Activated naive CD4-positive, alpha-beta T cell treated with Interleukin-2 at 50 U/mL for 16 hours (primary cell): ENCODE measurements around the gene TFAP2D.

Experiments used
- DNase-seq: peaks from one replicate; pipeline ENCODE4 v3.0.0-alpha.2; 2020

The TFAP2D gene

DNA sequence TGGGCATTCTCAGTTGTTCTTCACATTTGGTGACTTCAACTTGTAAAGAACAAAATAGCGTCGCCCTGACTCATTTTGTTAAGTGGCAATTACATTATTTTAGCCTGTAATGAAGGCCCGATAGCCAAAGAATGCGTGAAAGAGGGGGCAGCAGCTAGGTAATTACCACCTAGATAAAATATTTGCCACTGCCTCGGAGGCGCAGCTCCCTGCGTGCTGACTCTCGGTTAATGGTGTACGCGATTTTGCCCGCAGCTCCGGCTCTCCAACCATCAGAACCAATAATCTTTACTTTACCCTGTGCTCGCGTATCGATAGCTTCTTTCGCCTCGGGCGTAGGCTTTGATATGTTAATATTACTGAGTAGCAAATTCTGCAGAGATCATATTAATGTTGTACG is 8.7 kb downstream of the TFAP2D start:
- DNase-seq = no peak

GRCh38 chr6:50722829-50723554 is 9.7 kb downstream of the TFAP2D start:
- no peak for DNase-seq

GRCh38 chr6:50724381-50725124 is 11.2 kb downstream of the TFAP2D start:
- DNase-seq = no peak

DNA sequence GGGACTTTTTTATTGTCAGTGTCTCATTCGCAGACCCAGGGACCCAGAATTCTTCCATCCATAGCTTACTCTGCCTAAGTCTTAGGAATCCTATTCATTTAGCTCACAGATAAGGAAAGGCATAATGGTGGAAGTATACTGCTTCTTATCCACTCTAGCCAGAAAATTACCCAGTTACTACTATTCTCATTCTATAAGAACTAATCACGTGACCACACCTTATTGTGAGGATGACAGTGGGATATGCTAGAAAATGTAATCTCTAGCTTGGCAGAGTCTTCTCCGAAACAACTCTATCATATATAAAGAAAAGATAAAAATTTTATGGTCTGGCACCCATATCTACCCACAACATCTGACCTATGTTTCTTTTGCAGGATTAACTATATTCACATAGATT is 21.2 kb downstream of the TFAP2D start:
- DNase-seq = no peak

DNA sequence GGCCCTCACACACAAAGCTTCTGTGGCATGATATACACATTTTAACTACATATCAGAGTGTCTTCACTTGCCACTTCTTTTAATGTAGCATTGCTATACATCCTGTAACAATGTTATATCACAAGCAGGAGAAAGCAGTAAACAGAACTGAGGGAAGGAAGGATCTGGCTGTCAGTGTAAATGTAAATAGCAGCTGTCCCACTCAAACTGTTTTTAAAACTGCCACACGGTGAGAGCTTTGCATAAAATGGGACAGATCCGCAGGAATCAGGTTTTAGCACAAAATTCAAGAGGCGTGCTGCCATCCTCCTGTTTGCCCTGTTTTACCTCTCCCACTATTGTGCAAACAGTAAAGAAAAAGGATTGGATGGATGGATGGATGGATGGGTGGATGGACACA is 28.8 kb downstream of the TFAP2D start:
- DNase-seq = no peak

DNA sequence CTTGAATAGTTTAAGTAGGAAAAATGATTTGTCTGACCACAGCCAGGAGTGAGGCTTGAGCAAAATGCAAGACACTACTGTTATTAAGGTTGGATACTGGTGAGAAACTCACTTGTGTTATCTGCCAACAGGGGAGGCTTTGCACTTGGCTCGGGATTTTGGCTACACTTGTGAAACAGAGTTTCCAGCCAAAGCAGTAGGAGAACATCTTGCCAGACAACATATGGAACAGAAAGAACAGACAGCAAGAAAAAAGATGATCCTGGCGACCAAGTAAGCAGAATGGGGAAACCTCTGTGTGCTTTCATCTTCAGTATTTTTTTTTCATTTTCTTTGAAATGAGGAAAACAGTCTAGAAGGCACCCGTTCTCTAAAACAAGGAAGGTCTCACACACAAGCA is 31.6 kb downstream of the TFAP2D start:
- DNase-seq = no peak

- DNase-seq = no peak
These were observed 49.5 kb downstream of the TFAP2D start for GRCh38 chr6:50762798-50763197.

GRCh38 chr6:50778696-50779095 is 65.4 kb downstream of the TFAP2D start:
- no peak for DNase-seq

DNA sequence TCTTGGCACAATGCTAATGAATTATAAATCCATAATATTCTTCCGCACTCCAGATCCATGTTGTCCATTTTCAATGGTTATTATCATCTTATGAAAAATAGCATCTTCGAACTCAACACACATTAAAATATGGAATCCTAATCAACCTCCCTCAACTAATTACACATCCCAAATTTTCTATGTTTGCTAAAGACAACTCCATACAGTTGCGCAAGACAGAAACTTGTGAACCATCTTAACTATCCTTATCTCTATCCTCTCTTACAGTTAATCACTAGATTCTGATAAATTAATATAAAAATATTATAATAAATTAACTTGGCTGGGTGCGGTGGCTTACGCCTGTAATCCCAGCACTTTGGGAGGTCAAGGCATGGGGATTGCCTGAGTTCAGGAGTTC is 67.1 kb downstream of the TFAP2D start:
- no peak for DNase-seq

DNA sequence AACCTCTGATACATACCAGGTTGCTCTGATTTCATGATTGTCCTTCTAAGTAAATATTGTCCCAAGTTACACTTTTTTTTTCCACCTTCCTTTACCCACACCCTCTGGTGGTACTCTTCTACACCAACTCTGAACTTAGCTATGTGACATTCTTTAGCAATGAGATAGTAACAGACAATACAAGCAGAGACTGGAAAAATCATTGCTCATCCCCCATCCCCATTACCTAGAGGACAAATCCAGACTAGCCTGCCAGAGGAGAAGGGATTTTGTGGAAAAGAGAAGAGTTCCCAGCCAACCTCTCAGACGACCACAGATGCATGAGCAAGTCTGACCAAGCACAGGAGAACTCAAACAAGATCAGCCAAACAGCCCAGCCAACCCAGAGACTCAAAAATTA is 72.6 kb downstream of the TFAP2D start:
- DNase-seq = no peak

- no peak for DNase-seq
These were observed 78.7 kb downstream of the TFAP2D start for GRCh38 chr6:50791900-50792508.

DNA sequence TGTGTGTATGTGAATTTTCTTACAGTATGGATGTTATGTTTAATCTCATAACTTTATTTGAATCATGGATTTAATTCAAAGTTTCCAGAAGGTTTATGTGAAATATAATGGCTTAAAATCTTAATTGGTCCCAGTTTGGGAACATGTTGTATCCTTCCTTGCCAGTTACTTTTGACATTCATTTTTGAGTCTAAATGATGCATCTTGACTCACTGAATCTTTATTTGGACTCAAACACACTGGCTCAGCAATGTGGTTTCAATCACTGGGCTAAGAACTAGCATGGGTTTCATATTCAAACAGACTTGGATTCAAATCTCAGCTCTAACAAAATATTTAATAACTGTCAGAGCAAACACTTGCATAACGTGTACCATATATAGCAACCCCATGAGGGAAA is 79.4 kb downstream of the TFAP2D start:
- no peak for DNase-seq

DNA sequence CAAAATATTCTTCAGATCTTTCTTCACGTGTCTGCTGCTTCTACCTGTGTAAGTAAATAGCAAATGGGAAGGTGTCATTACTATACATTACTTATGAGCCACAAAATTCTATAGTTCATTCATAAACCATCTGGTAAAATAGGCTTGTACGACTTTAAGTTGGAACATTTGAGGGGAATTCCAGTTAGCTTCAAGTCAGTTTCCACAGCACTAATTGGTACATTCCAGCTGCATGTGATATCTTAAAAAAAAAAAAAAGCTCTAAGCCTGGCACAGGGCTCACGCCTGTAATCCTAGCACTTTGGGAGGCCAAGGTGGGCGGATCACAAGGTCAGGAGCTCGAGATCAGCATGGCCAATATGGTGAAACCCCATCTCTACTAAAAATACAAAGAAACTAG is 82.2 kb downstream of the TFAP2D start:
- DNase-seq = no peak

- no peak for DNase-seq
These were observed 91.0 kb downstream of the TFAP2D start for GRCh38 chr6:50804283-50804682.

DNA sequence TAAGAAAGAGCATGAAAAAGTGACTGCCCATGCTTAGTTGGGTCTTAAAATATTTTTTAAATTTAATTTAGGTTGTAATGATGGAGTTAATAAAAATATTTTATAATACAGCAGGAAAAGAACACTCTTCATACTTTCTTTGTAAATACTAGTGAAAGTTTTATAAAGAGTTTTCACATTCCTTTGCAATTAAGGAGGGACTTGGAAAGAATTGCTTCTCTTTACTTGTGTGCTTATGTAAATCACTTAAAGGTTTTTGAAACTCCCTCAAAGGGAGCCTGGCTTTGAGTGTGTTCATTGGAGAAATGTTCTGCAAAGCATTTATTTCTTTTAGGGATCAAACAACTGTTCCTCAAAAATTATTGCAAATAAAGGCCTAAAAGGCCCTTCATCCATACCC is 93.7 kb downstream of the TFAP2D start:
- no peak for DNase-seq

DNA sequence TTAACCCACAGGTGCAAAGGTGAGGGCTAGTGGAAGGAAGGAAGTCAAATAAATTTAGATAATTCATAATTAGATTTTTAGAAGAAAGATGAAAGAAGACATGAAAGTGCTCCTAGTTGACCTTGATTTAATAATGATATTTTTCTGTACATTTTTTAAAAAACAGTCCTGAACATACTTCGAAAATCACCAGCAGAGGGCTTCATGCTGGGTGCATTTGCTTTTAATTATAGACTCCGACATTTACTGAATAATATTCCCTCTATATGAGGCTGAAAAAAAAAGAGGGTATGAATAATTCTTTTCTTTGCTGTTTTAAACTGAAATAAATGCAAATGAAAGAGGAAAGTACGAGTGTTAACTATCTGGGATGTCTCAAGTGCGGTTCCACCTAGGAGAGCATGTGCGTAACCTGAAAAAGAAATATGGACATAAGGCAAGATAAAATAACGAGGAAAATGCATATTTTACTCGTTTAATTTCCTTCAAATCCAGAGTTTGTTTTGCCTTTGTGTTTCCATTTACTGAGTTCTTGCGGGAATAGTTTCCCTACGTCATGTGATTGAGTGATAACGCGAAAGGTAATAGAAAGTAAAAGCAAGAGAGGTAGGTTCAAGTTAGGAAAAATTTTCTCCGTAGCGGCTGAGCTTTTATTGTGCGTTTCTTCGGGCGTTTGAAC is 102.2 kb downstream of the TFAP2D start:
- DNase-seq = no peak

- peak; percentile 48 for DNase-seq
These were observed 102.9 kb downstream of the TFAP2D start for GRCh38 chr6:50816115-50816675.

- DNase-seq = no peak
These were observed 103.8 kb downstream of the TFAP2D start for GRCh38 chr6:50816947-50817645.

DNA sequence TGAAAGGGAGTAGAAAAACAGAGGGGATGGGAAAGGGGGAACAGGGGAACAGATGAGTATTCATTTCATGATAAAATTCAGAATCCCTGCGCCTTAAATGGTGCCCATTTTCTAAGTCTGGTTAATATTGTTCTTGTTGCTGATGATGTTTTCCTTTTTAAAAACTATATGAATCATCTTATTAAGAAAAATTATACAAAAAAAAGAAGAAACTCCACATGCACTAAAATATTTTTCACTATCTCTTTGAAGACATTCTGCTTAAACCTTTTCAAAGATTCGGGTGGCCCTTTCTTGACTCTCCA is 104.3 kb downstream of the TFAP2D start:
- DNase-seq = no peak

DNA sequence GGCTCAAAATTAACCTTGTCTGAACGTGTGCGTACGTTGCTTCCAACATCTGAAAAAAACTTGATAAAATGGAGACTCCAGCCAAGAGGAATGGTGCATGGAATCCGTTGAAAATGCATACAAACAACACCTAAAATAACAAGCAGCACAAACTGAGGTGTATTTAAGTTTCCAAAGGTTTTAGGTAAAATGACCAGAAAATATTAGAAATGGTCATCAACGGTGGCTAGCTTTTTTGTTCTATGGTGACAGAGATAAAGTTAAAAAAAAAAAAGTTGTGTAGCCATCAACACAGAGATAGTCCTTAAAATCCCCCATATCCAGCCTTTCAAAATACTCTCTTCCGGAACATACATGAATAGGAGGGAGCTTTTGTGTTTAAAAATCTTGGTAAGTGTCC is 104.7 kb downstream of the TFAP2D start:
- no peak for DNase-seq

DNA sequence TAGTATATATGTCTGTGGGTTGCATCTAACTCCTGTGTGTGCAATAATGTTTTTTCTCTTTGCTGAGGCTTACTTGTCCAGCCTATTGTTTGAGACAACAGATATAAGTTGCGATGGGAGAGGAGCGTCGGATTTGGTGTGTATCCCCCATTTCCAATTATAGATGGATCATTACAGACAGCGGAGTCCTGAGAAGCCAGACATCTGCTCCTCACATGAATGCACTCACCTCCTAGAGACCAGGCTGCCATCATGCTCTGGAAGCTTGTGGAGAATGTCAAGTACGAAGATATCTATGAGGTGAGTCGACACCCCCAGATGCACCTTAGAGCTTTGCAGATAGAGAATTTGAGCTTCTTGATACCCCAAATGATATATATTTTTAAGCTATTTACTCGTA is 105.3 kb downstream of the TFAP2D start, which contains the start of gene TFAP2B:
TSS of gene TFAP2B (plus strand) at position 199 of the 400 bp plus-strand sequence. CDS start at position 220, 21 bp downstream.
- no peak for DNase-seq

DNA sequence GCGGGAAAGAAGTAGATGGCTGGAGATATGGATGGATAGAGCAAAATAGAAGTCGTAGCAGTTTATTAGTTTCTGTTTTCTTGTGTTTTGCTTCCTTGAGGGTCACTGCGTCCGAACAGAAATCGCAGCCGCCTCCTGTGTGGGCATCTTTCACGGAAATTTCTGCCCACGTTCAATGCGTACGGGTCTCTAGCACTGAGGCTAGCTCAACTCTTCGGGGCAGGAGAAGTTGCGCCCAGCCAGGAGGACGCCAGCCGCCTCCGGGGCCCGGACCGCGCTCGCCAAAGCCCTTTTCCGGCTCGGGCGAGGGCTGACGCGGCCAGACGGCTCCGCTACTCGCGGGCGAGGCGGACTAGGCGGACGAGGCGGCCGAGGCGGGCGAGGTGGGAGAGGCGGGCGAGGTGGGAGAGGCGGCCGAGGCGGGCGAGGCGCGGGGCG is 106.2 kb downstream of the TFAP2D start:
- no peak for DNase-seq
